Measurements from ENCODE around the gene IGF1R.

IGF1R gene

DNA sequence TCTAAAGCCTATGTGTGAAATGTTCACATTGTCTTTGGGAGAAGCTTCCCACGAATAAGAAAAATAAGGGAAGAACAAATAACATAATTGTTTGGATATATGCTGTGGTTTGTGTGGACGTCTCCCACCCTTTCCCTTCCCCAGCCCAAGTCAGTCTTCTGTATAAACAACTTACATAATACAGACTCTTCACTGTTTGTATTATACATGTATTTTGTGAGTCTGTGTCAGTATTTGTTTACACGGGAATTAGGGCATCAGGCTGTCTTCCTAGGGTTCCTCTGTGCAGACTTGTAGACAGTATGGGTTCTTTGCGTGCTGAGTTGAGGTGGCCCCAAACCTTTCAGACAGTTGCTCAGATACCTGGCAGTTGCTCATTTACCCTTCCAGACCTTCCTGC lies 103.4 kb downstream of the IGF1R start:
- no peak for DNase-seq

DNA sequence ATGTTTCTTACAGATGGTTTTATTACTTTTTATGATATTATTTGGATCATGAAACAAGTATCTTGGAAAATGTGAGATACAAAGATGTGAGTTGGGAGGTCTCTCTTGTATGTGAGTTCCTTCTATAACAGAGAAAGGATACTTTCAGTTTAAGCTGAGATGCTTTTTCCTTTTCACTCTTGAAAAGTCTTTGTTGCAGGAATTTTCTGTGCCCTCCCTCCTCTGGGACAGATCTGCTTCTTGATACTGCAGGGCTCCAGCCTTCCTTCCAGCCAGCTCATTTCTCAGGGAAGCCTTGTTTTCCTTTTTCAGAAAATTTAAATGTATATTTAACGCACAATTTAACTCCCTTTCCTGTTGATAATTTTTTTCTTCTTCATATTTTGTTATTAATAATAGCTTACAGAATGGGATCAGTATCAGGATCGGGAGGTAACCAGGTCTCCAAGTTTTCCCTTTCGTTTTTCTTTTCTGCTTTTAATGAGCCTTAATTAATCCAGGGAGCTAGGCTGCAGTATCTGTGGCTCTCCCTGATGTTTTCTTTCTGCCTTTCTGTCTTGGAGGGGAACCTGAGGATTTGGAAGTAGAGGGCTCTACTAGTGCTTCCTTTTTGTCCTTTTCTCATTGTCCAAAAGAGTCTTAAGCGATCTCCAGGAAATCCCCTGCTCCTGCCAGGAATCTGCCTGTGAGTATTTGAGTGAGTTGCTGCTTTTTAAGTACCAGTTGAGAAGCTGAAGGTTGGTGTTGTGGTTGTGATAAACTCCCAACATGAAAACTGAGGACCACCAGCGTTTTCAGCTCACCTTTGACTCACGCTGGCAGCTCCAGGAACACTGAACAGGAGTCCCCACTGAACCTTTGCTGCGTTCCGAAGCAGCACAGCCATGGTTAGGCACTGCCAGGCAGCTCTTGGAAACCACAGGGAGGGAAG lies 105.7 kb downstream of the IGF1R start:
- no peak for DNase-seq

DNA sequence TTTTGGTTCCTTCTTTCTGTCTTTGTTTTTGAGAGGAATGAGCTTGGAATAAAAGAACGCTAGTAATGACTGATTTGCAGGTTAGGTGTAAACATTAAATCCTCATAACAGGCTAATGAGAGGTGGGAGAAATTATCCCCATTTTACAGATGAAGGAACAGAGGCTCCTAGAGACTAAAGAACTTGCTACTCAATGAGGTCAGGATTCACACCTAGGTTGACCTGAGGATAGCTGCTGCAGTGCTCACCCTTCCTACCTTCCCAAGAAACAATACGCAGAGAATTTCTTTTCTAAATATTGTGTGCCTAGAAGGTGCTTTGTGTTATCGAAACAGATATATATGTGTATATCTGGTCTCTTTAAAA lies 106.3 kb downstream of the IGF1R start:
- no peak for DNase-seq

DNA sequence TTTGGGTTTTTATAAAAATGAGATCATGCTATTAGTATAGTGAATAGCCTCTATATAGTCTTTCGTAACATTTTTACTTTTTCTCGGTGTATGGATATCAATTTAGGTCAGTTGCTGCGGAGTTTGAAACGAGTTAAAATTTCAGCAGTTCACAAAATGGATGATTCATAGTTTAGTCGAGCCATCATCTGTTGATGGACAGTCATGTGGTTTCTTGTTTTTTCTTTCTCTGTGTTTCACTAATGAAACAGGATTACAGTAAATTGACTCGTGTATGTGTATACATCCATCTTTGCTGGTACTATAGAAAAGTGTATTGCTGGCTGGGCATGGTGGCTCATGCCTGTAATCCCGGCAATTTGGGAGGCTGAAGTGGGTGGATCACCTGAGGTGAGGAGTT lies 106.8 kb downstream of the IGF1R start:
- no peak for DNase-seq

DNA sequence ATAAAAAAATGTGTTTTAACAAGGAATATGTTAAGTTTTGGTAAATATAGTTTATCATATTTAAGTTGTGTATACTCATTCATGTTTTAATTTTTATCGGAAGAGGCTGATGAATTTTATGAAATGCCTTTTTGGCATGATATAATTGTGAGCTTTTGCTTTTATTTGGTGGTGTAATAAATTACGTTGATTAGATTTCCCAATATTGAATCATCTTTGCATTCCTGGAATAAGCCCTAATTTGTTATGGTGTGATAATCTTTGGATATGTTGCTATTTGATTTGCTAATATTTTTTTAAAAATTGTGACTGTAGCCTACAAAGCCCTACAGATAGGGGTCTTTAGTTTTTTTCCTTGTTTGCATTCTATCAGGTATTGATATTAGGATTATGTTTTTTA lies 107.4 kb downstream of the IGF1R start:
- DNase-seq, result no peak

DNA sequence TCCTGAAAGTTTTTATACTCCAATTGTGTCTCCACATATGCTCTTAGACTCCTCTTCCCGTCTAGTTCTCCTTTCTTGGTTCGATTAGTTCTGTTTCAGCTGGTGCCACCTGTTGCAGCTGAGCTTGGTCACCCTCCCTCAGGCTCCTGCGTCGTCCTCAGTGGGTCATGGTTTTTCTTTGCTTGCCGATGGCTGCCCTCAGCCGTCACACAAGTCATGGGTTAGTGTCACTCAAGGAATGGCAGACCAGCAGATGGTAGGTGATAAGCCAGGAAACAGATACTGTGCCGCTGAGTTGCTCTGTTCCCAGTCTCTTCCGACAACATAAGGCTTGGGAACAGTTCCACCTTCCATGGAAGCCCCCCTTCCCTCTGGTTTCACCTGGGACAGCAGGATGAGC lies 109.9 kb downstream of the IGF1R start:
- no peak for DNase-seq

DNA sequence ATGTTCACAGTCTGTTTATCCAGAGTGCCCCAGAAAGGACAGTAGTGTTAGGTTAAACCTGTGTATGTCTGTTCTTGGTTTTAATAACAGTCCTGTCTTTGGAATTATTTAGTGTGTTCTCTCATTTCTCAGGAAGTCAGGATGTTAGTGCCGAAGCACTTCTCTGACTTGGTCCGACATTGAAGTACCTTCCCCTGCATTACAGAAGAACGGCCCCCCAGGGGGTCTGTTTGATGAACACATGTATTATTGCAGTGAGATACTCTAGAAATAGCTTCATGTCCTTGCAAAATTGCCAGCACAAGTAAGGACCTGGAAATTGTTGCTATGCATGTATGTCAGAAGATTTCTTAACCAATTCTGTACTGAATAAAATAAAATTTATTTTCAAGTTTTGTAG lies 110.9 kb downstream of the IGF1R start:
- no peak for DNase-seq

DNA sequence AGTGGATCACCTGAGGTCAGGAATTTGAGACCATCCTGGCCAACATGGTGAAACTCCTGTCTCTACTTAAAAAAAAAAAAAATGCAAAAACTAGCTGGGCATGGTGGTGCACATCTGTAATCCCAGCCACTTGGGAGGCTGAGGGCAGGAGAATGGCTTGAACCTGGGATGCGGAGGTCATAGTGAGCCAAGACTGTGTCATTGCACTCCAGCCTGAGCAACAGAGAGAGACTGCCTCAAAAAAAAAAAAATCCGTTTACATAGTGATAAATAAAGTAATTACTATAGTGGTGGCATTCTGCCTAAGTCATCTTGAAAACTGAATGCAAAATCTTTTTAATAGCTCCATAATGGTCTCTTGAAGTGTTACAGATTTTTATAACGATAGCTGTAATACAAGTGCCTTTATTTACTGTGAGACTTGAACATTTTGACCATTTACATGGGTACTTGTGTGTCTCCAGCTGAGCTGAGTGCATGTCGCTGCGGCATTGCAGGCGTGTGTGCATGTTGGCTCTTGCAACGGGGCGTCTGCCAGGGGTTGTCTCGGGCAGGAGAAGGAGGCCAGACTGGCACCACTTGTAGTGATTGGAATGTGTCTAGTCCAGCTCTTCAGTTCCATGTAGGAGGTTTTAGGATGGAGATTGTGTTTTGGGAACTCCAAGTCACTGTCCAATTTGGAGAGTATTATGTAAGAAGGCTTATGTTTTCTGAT lies 111.9 kb downstream of the IGF1R start:
- no peak for DNase-seq

DNA sequence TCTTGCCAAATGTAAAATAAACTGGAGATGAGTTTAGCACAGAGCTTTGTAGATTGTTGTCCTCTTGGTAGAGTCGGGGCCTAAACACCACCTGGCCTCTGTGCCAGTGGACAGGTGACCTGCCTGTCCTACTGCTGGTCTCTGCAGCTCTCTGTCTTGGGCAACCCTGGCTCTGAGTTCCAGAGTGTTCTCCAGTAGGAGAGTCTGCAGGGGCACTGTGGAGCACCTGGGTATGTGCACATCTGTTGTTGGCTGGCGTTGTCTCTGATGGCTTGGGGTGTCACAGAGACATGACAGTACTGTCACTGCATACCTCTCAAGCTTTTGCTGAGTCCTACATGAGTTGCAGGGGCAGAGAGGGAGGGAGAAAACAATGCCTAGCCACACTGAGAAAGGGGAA lies 112.6 kb downstream of the IGF1R start:
- DNase-seq, result no peak

DNA sequence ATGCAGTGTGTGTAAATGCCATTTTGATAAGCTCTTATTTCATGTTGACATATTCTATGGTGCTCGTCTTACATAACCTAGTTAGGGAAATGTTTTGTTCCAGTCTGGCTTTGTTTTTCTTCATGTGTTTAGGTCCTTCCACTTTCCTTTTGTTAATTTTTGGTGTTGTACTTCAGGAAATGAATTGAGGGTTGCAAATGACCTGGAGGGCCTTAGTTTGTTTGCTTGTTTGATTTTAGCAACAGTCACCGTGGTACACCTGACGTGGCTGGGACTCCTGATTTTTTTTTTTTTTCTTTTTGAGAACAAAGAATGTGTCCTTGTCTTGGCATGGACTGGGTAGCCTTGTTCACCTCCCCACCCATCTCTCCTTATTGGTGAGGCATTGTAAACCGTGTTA lies 114.8 kb downstream of the IGF1R start:
- DNase-seq, result no peak

DNA sequence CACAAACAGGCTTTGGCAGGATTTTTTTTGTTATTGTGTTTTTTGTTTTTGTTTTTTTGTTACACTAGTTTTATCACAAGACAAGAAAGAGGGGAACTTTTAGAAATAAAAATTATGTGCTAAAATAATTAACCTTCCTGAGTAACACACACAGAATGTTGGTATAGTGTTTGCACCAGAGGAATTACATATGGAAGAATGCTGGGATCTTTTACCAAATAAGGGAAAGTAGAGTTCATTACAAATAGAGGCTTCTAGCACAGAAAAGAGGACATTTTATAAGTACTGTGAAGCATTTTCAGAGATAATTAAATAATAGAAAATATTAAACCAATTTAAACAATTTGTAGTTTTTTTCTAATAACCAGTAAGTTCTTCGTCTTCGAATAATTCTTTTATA lies 116.0 kb downstream of the IGF1R start:
- no peak for DNase-seq

DNA sequence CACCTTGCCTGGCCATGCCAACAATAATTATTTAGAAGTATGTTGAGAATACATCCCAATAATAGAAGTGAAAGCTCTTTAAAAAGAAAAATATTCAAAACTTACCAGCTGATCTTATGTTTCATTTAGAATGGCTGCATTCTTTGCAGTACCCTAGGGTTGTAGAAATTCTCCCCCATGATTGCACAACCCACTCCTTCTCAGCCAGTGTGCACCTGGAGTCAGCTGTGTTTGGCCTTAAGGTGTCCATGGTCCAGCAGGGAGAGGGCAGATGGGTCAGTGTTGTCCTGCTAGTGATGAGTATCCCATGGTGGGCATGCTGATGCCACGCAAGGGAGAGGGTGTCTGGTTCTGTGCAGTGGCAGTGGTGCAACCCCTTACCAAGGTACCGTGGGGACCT lies 117.3 kb downstream of the IGF1R start:
- no peak for DNase-seq

DNA sequence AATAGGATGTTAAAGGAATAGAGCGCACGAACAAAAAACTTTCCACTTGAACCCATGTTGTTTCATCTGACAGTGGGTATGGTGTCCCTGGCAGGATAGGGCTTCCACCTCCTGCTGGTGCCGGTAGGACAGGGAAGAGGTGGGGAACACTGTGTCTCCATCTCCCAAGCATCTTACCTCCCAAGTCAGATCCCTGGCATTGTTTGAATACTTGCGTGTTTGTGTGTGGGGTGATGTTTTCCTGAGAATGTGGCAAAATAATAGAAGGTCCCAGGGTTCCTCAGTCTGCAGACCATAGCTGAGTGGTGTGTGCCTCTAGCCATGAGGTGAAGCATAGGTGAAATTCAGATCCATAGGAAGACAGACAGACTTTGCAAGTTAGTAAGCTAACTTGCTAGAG lies 119.4 kb downstream of the IGF1R start:
- DNase-seq, result no peak

DNA sequence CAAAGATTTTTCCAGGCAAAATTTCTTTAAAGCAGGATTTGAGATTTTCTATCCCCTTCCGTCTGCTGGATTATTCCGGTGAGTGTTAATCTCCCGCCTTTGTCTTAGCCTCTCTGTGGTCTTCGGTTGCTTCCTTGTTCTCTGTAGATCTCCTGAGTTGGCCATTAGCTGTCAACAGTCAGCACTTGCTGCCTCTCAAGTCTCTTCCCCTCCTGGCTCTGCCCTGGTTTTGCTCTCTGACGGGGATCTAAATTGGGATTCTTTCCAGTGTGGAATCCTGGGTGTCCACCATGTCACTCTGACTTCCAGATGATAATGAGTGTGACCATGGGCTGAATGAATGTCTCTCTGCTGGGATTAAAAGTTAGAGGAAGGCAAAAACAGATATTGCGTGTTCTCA lies 121.5 kb downstream of the IGF1R start:
- DNase-seq, result no peak

DNA sequence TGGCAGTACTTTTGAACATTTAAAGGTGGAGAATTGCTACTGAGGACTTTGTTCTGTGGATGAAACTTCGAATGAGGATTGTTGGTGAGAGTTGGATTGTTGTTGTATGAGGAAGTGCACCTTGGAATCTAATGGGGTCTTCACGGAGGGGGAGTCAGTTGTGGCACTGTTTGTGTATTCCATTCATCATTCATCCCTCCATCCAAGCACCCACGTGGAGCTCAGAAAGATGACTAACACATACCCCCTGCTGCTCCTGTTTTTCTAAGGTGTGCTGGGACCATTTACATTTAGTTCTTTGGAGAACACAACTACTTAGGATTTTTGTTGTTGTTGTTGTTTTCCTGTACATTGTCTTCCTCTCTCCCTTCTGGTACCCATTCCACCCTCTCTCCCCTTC lies 122.6 kb downstream of the IGF1R start:
- DNase-seq, result no peak

DNA sequence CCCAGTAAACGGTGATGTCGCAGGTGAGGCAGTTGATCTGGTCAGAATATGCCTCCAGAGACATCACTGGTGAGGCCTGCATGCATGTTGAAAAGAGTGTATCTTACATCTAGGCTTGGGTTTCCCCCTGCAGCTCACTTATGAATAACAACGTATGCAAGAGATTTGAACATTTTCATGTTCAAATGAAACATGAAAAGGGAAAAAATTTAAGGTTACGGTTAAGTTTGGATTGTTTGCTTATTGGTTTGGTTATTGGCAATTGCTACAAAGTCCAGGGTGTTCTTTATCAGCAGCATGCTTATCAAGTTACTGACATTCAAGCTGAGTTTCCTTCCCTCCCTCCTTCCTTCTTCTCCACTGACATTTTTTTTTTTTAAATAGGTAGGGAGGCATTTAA lies 123.2 kb downstream of the IGF1R start:
- DNase-seq, result peak in 1 of 5 experiments; percentile 16

DNA sequence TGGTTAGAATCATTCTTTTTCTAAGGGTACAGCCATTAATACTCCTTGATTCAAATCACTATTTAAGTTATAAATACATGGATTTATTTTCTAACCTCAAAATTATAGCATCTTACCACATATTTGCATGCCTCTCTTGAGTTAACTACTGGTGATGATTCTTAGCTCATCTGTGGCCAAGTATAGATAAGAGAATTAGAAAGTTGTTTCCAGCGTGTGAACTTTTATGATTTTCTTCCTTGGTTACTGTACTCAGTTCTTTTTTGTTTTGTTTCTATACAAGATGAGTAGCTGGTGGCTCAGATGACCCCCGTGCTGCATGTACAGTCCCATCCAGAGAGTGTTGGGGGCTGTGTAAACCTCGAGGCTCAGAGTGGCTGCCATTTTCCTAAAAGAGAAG lies 124.6 kb downstream of the IGF1R start:
- no peak for DNase-seq

DNA sequence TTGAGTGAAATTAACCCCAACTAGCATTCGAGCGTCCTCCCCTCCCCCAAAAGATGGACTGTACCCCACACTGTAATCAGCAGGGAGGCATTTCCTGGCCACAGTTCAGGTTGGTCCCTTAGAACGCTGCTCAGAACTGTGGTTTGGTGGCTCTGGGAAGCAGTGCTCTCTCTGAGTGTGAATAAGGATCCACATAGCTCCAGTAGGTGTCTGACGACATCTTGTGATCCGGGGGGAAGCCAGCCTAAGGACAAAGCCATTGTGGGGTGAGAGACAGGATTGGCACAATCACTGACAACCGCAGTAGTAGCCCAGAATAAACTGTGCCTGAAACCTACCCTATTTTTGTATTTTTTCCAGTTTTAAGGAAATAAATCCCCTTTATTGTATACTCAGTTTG lies 125.3 kb downstream of the IGF1R start:
- no peak for DNase-seq

DNA sequence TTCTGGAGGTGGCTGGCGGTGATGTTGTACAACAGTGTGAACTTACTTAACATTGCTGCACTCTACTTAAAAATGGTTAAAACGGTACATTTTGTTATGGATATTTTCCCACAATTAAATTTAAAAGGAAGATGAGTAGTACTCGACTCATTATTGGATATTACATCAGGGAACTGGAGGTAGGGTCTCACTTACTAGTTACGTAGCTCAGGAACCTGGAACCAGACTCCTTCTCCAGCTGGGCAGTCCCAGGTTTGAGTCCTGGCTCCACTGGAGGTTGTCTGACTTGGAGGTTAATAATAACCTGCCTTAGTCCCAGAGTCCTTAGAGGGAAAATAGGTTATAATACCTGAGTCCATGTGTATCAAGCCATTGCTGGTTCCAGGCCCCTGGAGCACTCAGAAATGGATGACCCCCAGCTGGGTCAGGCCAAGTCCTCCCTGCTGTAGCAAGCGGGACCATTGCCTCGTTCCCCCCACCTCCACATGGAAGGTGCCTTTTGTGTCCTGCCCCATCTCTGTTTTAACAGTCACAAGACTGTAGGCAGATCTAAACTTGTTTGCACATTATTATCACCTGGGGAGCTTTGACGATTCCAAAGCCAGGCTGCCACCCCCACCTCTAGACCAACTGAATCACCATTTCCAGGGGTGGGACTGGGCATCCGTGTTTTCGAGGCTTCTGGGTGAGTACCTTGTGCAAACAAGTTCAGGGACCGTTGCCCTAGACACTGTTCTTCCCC lies 126.6 kb downstream of the IGF1R start:
- no peak for DNase-seq

DNA sequence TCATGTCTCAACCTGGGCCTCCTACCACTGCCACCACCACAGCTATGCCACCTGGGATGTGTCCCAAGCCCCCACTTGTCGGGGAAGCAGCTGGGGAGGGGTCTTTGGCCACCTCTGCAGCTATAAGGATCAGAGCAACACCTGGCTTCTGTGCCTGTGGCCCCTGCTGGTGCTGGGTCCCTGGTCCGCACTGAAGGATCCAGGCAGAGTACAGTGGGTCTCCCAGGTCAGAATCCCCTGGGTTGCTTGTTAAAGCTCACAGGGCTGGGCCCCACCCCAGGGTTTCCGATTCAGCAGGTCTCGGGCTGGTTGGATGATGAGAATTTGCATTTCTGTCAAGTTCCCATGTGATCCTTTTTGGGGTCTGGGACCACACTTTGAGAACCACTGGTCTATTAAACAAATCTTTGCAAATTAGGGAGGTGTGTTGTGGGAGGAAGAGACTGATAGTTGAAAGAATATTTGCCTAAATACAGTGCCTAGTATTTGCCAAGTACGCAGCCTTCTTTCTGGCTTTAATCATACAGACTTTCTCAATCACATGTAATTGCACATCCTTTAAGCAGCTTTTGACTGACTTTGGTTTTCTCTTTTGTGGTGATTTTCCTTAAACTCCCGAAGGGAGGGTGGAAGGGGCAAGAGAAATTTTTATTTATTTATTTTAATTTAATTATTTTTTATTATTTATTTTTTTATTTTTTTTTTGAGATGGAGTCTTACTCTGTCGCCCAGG lies 127.3 kb downstream of the IGF1R start:
- DNase-seq, result no peak

DNA sequence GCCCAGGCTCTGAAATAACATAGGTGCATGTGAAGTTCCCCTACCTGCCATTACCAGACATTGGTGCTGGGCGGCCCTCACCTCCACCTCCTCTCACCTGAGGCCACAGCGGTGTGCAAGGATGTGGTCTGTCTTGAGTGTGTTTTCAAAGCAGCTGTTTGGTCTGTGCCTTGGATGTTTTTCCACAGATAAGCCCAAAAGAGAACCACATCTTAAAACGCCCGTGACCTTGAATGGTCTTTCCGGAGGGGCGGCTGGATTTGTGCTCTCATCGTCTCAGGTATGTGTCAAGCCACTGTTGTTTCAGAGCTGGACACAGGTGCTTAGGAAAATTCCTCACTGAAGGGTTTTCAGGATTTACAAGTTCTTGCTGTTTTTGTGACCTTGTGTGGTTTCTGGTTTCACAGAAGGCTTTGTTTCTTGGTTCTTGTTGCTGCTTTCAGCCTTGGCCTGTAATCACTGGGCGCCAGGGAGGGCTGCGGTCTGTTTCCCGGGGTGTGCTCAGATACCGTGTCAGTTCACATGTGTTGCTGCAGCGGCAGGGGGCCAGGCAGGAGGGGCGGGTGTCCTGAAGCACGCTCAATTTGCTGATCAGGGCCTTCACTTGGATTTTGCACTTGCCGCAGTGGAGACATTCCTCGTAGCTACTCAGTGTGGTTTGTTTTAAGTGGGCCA lies 128.4 kb downstream of the IGF1R start:
- DNase-seq, result peak in 2 of 5 experiments; percentile 18 to 20

DNA sequence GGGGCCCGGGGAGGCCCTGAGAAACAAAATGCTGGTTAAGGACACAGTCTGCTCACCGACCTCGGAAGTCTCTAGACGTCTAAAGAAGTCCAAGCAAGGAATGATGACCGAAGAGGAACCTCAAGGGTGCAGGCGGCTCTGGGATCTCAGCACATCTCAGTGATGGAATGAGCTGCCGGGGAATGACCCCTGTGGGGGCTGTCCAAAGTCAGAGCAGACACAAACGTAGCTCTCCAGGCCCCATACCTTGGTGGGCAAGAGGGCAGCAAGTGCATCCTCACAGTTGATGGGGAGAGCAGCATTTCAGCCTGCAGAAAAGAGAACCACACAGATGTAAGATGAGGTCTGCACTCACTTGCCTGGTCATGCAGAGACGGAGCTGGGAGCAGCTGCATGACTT lies 129.1 kb downstream of the IGF1R start:
- no peak for DNase-seq

Data from T-helper 2 cell (primary cell).